HFF-Myc (cell line): Measurements from ENCODE around the gene ZNF32.
A peak's percentile ranks its signal among the peaks of the same experiment; 100 is the strongest.

Source experiments
- DNase-seq: peaks from one replicate; pipeline ENCODE4 v3.0.0-alpha.2; 2011; ENCODE audit warnings: low read depth; ENCODE audit errors: extremely low read depth
- H3K4me3 ChIP-seq: replicated peaks from 2 replicates; pipeline ENCODE4 v1.5.1; 2011; ENCODE audit warnings: low read depth, mild to moderate bottlenecking, control low read depth, low read length
- TF ChIP-seq, protein P1 (sequence below): IDR thresholded peaks from 2 replicates; pipeline ENCODE4 v1.5.1; 2012; ENCODE audit warnings: mild to moderate bottlenecking, low read depth, low read length, control low read depth; ENCODE audit errors: missing control alignments

Gene ZNF32

GRCh38 chr10:43623351-43623750 is 25.3 kb downstream of the ZNF32 start:
- H3K4me3 ChIP-seq, result no peak overlapping the region
- DNase-seq, result no peak

DNA sequence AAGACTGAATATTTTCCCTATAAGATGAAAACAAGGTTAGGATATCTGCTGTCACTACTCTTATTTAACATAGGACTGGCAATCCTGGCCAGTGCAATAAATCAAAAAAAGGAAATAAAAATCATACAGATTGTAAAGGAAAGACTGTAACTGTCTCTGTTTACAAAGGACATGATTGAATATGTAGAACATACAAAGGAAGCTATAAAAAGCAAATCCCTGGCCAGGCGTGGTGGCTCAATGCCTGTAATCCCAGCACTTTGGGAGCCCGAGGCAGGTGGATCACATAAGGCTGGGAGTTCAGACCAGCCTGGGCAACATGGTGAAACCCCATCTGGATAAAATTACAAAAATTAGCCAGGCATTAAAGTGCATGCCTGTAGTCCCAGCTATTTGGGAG is 26.6 kb downstream of the ZNF32 start:
- no peak for DNase-seq
- TF ChIP-seq, protein P1, sequence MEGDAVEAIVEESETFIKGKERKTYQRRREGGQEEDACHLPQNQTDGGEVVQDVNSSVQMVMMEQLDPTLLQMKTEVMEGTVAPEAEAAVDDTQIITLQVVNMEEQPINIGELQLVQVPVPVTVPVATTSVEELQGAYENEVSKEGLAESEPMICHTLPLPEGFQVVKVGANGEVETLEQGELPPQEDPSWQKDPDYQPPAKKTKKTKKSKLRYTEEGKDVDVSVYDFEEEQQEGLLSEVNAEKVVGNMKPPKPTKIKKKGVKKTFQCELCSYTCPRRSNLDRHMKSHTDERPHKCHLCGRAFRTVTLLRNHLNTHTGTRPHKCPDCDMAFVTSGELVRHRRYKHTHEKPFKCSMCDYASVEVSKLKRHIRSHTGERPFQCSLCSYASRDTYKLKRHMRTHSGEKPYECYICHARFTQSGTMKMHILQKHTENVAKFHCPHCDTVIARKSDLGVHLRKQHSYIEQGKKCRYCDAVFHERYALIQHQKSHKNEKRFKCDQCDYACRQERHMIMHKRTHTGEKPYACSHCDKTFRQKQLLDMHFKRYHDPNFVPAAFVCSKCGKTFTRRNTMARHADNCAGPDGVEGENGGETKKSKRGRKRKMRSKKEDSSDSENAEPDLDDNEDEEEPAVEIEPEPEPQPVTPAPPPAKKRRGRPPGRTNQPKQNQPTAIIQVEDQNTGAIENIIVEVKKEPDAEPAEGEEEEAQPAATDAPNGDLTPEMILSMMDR, result no peak
- no peak overlapping the region for H3K4me3 ChIP-seq

More at GRCh38 chr10:43623351-43623750, 25.3 kb downstream of the ZNF32 start:
- TF ChIP-seq, protein P1, result no peak

- DNase-seq, result no peak
Observed at GRCh38 chr10:43619368-43619767, 29.3 kb downstream of the ZNF32 start.

DNA sequence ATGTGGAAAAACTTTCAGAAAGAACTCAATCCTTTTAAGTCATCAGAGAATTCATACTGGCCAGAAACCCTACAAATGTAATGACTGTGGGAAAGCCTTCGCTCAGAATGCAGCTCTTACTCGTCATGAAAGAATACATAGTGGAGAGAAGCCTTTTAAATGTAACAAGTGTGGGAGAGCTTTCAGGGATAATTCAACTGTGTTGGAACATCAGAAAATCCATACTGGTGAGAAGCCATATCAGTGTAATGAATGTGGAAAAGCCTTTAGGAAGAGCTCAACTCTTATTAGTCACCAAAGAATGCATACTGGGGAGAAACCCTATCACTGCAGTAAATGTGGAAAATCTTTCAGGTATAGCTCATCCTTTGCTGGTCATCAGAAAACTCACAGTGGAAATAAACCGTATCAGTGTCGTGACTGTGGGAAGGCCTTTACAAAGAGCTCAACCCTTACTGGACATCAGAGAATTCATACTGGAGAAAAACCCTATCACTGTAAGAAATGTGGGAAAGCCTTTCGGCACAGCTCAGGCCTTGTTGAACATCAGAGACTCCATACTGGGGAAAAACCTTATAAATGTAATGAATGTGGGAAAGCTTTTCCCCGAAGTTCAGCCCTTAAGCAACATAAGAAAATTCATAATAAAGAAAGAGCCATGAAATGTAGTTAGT is 31.8 kb downstream of the ZNF32 start:
- TF ChIP-seq, protein P1, result no peak
- DNase-seq, result no peak
- H3K4me3 ChIP-seq, result no peak overlapping the region

More at GRCh38 chr10:43619368-43619767, 29.3 kb downstream of the ZNF32 start:
- H3K4me3 ChIP-seq, result no peak overlapping the region
- TF ChIP-seq, protein P1, result no peak

GRCh38 chr10:43610636-43611035 is 38.0 kb downstream of the ZNF32 start:
- TF ChIP-seq, protein P1, result no peak
- no peak overlapping the region for H3K4me3 ChIP-seq
- DNase-seq, result no peak

DNA sequence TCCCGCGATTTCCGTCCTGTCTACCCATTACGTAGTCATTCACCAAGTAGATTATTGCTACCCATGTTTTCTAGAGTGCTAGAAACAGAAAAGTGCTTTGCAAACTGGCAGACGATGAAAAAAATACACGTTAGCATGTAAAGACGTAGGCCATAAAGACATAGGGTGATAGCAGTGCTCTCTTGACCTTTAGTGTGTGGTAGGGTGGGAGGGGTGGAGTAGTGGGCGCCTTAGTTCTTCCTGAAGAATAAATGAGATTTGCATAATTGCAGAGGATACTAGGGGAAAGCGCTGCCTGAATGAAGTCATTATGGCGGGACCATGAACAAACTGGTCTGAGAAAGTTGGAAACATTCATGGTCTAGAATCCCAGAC is 41.5 kb downstream of the ZNF32 start:
- H3K4me3 ChIP-seq, result peak overlapping the region; percentile 56
- TF ChIP-seq, protein P1, result no peak

More for the DNA sequence above, 41.5 kb downstream of the ZNF32 start:
- no peak for DNase-seq
